HG02678 (cell line): ENCODE measurements around the gene HGFAC.
"Not testable (repeated sequence)": the region's sequence is repeated elsewhere in the genome, so short reads cannot be mapped to it uniquely, and the experiment has no call there.

Source experiments
- ATAC-seq: cut with Tn5 transposase; IDR thresholded peaks from one replicate; pipeline ENCODE4 v1.9.1; 2021; ENCODE audit warnings: mild to moderate bottlenecking, moderate library complexity; ENCODE audit not compliant: unreplicated experiment

The HGFAC gene

DNA sequence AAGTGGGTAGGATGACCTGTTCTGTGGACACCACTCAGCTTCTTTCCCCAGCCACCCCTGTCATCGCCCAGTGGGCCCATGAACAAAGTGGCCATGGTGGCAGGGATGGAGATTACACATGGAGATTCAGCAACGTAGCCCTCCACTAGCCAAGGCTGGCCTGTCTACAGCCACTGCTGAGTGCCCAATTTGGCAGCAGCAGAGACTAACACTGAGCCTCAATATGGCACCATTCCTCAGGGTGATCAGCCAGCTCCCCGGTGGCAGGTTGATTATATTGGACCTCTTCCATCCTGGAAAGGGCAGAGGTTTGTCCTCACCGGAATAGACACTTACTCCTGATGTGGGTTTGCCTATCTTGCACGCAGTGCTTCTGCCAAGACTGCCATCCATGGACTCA is 17.4 kb downstream of the HGFAC start:
- ATAC-seq = not testable (repeated sequence)

DNA sequence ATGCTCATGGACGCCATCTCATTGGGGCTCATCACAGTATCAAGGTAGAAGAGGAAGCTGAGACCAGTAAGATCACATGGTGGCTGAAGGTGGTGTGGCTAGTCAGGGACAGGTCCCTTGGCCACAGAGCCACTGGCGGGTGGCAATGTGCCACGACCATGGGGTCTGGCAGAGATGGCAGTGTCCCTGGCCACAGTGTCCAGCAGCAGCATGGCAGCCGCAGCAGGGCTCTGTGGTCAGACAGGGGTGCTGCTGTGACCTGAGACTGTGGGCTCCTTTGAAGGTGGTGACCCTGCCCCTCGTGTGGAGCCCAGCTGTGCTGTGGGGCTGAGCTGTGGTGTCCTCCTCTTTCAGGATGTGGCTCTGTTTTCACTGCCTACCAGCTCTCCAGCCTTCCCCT is 19.2 kb downstream of the HGFAC start:
- no peak for ATAC-seq

DNA sequence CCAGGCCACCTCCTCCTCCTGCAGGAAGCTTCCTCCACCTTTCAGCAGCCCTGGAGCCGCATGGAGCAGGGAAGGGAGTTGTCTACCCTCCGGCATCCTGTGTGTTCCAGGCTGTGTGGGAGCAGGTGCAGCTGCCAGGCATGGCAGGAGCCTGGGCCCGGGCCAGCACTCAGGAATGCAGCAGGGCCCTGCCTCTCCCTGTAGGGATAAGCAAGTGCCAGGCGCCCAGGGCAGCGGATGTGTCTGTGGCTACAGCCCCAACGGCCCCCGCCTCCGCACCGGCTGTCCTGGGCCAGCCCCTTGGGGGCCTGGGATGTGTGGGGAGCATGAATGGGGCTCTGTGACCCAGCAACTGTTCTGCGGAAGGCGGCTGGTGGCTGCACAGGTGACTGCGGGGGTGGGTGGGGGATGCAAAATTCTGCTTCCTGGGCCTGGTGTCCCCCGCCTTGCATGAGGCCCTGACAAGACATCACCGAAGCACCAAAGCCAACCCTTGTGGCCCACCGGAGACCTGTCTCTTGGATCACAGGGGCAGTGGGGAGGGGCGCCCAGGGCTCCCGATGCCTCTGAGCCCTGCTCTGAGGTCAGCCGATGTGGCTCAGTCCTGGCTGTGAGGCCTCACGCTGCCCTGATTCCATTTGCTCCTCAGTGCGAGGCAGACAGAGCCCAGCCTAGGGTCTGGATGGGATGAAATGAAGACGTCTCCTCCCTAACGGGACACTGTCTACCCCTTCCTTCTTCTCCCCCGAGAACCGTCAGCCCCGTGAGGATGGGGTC is 19.9 kb downstream of the HGFAC start:
- no peak for ATAC-seq

DNA sequence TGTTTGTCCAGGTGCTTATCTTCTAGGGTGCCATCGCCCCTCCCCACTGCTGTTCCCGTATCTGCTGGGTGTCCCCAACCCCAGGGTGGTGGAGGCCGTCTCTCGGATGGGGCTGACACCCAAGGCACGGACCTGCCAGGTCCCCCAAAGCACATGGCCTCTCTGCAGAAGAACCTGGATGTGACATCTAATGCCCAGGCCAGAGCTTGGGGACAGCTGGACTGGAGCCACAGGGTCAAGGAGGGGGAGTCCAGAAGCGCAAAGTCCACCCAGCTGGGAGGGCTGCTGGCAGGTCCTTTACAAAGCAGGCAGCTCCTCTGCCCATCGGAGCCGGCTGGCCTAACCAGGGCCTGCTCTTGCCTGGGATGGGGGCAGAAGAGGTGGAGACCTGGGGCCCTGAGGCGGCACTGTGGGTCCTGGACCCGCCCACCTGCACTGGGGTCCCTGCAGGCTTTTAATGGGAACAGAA is 20.6 kb downstream of the HGFAC start:
- ATAC-seq = no peak

DNA sequence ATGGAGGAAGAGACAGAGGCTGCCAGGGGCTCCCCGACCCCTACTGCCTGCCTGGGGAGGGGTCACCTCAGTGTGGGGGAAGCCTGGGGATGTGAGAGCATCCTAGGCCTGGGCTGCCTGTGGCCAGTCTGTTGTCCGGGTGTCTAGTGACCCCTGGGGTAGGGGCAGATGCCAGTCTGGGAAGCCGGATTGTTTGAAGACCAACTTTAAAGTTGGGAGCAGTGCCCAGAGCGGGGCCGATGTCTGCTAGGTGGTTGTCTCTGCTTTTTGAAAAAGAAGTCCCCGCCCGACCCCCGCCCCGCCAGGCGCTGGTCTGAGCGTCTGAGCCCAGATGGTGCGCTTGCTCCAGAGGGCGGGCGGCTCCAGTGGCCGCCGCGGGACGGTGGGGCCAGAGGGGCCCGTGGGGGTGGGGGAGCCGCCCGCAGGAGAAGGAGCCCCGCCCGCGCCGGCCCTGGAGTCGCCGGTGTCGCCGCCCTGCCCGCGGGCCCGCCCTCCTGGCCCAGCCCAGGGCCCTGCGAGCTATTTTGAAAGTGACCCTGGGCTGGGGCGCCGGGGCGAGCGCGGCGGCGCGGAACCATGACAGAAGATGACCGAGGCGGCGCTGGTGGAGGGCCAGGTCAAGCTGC is 21.1 kb downstream of the HGFAC start, which contains the start of gene DOK7:
DOK7 (plus strand) TSS at position 517 of the 626 bp plus-strand sequence; CDS start at position 587, 70 bp downstream.
- no peak for ATAC-seq

- no peak for ATAC-seq
Observed at GRCh38 chr4:3463556-3464348, 22.0 kb downstream of the HGFAC start.

DNA sequence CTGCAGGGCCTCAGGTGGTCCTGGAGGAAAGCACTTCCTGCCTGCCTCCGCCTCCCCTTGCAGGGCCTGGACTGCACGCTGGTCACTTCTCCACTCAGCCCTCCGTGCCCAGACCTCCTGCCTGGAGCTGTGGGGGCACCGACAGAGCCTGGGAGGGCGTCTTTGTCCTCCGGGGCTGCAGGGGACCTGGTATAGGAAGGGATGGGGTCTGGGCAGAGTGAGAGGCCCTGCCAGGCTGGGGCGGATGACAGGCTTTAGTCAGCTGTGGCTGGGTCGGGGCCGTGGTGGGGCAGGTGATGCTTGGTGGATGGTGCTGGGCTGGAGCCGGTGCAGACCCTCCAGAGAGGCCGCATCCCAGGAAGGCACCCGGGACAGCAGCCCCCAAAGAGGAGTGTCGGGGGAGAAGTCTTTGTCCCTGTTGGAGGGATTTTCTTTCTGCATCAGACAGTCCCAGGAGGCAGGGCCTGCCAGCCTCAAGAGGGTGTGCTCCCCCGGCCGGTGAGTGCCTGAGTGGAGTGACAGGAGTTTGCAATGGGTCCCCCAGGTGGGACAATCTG is 22.7 kb downstream of the HGFAC start:
- no peak for ATAC-seq

- no peak for ATAC-seq
Observed at GRCh38 chr4:3464911-3465697, 23.3 kb downstream of the HGFAC start.

- ATAC-seq = no peak
Observed at GRCh38 chr4:3465698-3466671, 24.2 kb downstream of the HGFAC start.

GRCh38 chr4:3466691-3467600 is 25.2 kb downstream of the HGFAC start:
- ATAC-seq = no peak

DNA sequence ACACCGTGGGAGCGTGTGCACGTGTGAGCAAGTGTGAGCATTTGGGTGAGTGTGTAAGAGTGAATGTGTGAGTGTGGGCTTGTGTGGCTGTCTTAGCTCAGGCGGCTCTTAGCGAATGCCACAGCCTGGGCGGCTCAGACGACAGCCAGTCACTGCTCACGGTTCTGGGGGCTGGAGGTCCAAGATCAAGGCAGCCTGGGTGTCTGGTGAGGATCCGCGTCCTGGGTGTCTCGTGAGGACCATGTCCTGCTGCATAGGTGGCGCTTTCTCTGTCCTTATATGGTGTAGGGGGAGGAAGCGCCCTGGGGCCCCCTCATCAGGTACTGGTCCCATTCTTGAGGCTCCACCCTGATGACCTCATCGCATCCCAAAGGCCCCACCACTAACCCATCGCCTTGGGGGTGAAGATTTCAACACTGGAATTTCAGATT is 25.8 kb downstream of the HGFAC start:
- ATAC-seq = no peak

GRCh38 chr4:3468154-3468553 is 26.4 kb downstream of the HGFAC start:
- ATAC-seq = no peak

DNA sequence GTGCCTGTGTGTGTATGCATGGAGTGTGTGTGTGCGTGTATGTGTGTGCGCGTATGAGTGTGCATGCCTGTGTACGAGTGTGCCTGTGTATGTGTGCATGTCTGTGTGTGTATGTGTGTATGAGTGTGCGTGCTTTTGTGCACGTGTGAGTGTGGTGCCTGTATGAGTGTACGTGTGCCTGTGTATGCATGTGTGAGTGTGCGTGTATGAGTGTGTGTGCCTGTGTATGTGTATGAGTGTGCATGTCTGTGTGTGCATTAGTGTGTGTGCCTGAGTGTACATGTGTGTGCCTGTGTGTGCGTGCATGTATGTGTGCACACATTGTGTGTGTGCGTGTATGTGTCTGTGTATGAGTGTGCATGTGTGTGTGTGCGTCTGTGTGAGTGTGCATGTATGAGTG is 27.0 kb downstream of the HGFAC start:
- ATAC-seq = no peak

GRCh38 chr4:3469386-3470243 is 27.8 kb downstream of the HGFAC start:
- ATAC-seq = no peak

DNA sequence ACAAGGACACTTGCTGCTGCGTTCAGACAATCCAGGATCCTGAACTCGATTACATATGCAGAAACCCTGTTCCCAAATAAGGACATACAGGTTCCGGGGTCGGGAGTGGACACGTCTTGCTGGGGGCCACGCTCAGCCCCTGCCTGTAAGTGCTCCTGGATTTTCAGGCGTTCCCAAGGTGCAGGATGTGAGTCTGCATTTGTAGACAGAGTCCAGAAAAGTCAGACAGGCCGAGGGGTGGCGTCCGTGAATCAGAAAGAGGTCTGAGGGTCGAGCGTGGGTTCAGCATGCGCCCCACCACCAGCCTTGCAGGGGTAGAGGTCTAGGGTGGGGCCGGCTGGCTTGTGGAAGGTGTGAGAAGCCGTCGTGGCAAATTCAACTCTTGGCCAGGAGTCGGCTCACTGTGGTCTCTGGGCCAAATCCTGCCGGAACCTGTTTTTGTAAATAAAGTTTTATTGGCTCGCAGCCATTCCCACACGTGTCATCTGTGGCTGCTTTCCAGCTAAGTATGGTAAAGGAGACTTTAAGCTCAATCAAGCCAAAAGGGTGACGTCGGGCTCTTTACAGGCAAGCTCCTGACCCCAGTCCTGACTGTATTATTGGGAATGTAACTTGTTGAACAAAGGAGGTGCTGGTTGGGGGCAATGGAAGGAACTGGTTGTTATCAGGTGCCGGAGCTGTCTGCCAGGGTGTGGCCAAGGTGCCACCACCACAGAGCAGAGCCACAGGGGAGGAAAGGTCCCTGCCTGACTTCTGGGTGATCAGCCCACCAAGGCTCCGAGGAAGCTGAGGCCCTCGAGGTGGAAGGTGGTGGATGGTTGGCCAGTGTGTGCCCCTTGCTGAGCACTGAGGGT is 28.7 kb downstream of the HGFAC start:
- no peak for ATAC-seq

DNA sequence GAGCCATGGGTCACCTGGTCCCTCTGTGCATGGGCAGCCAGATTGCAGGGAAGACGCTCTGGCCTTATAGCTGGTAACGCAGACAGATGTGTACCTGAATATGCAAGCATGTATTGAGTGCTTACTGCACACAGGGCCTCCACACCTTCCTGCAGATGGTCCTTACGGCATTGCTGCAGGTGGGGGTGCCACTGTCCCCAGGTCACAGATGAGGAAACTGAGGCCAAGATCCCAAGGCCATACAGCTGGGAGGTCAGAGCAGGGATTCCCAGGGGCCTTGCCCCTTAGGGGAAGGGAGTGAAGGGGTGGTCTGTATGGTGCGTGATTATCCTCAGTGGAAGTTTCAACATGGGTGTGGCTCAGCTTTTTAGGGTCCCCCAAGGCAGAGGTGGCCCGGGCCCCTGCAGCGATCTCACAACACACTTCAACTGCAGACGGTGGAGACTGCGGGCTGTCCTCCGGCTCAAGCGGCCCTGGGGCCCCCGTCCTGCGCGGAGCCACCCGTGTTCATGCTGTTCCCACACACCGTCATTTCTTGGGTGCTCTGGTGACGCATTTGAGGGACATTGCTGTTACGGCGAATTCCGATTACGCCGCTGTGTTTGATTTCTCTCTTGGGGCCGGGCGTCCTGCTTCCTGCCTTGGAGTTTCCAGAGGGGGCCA is 29.5 kb downstream of the HGFAC start:
- ATAC-seq = no peak
